T-helper 17 cell (primary cell): Measurements from ENCODE around the gene SEC61A2. TPM values are rescaled to one million over a fixed set of nuclear protein-coding genes. Genes with fewer than 3 reads are reported as not detected.
A peak's percentile ranks its signal among the peaks of the same experiment; 100 is the strongest.
"Not testable (repeated sequence)": the region's sequence is repeated elsewhere in the genome, so short reads cannot be mapped to it uniquely, and the experiment has no call there.

Experiments
- ATAC-seq: fragments of 150-1000 bp; cut with Tn5 transposase; 2 replicates; pipeline ENCODE4 v1.10.0; 2021; ENCODE audit warnings: mild to moderate bottlenecking, moderate library complexity
- DNase-seq, 3 donors: peaks; one replicate each; pipeline versions ENCODE4 v3.0.0 to v3.0.0-alpha.2; 2020 to 2021
- H3K9me3 ChIP-seq: one replicate; pipeline ENCODE4 v1.7.0; 2013; ENCODE audit warnings: low read length, mild to moderate bottlenecking; ENCODE audit not compliant: control insufficient read depth, poor library complexity, severe bottlenecking
- H3K27ac Mint-ChIP-seq: one replicate; pipeline ENCODE4 v1.8.0; 2022; ENCODE audit warnings: mild to moderate bottlenecking, moderate library complexity, mixed read lengths
- H3K27me3 Mint-ChIP-seq: one replicate; pipeline ENCODE4 v1.8.0; 2022; ENCODE audit warnings: mixed read lengths
- H3K36me3 Mint-ChIP-seq: one replicate; pipeline ENCODE4 v1.8.0; 2022; ENCODE audit warnings: low read depth, mixed read lengths
- H3K4me1 Mint-ChIP-seq: one replicate; pipeline ENCODE4 v1.8.0; 2022; ENCODE audit warnings: mild to moderate bottlenecking, mixed read lengths
- H3K4me3 Mint-ChIP-seq: one replicate; pipeline ENCODE4 v1.8.0; 2022; ENCODE audit warnings: mild to moderate bottlenecking, moderate library complexity, mixed read lengths
- total RNA-seq, 4 donors: library from RNA in 2 of 4; stranded (reverse) in 2 of 4; gene quantifications; one replicate each; pipeline ENCODE4 v1.2.3 and lab custom pipeline; 2022 to 2026

SEC61A2 gene
- total RNA-seq, 2 donors from 2014 or later: 17.2 to 18.9 TPM

- Mint-ChIP-seq H3K36me3 (peaks cover 9% of the 10 kb centered on the region), H3K27ac (peak overlapping the region; percentile 11), H3K27me3 (no peaks in the 10 kb centered on the region)
These were observed 36.7 kb downstream of the SEC61A2 start for GRCh38 chr10:12165999-12166775.

GRCh38 chr10:12171512-12171911 is 42.0 kb downstream of the SEC61A2 start:
- ATAC-seq, H3K27me3 Mint-ChIP-seq, H3K9me3 ChIP-seq, DNase-seq, H3K4me3 Mint-ChIP-seq, H3K4me1 Mint-ChIP-seq, H3K36me3 Mint-ChIP-seq, H3K27ac Mint-ChIP-seq: not testable (repeated sequence)

More at GRCh38 chr10:12165999-12166775, 36.7 kb downstream of the SEC61A2 start:
- H3K9me3 ChIP-seq: no peaks in the 10 kb centered on the region
- Mint-ChIP-seq H3K4me1 (no peaks in the 10 kb centered on the region), H3K4me3 (peak overlapping the region; percentile 25)
- ATAC-seq (no peak), DNase-seq (no peak)

GRCh38 chr10:12177642-12178041 is 48.2 kb downstream of the SEC61A2 start:
- no peaks in the 10 kb centered on the region for H3K36me3 Mint-ChIP-seq

GRCh38 chr10:12179606-12180170 is 50.2 kb downstream of the SEC61A2 start:
- H3K27ac Mint-ChIP-seq: peak overlapping the region; percentile 80
- H3K36me3 Mint-ChIP-seq: no peaks in the 10 kb centered on the region
- ATAC-seq (no peak), DNase-seq (no peak)
- peaks cover 14% of the 10 kb centered on the region for H3K4me1 Mint-ChIP-seq
- no peak overlapping the region for H3K4me3 Mint-ChIP-seq
- H3K9me3 ChIP-seq: no peaks in the 10 kb centered on the region
- H3K27me3 Mint-ChIP-seq: no peaks in the 10 kb centered on the region

More at GRCh38 chr10:12177642-12178041, 48.2 kb downstream of the SEC61A2 start:
- Mint-ChIP-seq H3K4me3 (no peak overlapping the region), H3K27me3 (no peaks in the 10 kb centered on the region), H3K4me1 (peaks cover 15% of the 10 kb centered on the region), H3K27ac (no peak overlapping the region)
- ATAC-seq (no peak), DNase-seq (no peak)
- H3K9me3 ChIP-seq: no peaks in the 10 kb centered on the region

- Mint-ChIP-seq H3K4me1 (peaks cover 14% of the 10 kb centered on the region), H3K27me3 (no peaks in the 10 kb centered on the region), H3K27ac (peak overlapping the region; percentile 80), H3K4me3 (no peak overlapping the region), H3K36me3 (no peaks in the 10 kb centered on the region)
- no peak for DNase-seq
- H3K9me3 ChIP-seq: no peaks in the 10 kb centered on the region
- ATAC-seq: no peak
These were observed 50.9 kb downstream of the SEC61A2 start for GRCh38 chr10:12180221-12180974.

- H3K27ac Mint-ChIP-seq: peak overlapping the region; percentile 80
- DNase-seq (peak; percentile 16 to 54 (median 34)), ATAC-seq (peak; percentile 99)
- H3K4me1 Mint-ChIP-seq: peaks cover 18% of the 10 kb centered on the region
- peak overlapping the region; percentile 73 for H3K4me3 Mint-ChIP-seq
- H3K27me3 Mint-ChIP-seq: no peaks in the 10 kb centered on the region
- H3K36me3 Mint-ChIP-seq: no peaks in the 10 kb centered on the region
- no peaks in the 10 kb centered on the region for H3K9me3 ChIP-seq
These were observed 51.7 kb downstream of the SEC61A2 start for GRCh38 chr10:12181065-12181775.

- Mint-ChIP-seq H3K4me3 (no peak overlapping the region), H3K27ac (no peak overlapping the region), H3K4me1 (peaks cover 34% of the 10 kb centered on the region), H3K27me3 (no peaks in the 10 kb centered on the region), H3K36me3 (peaks cover 8% of the 10 kb centered on the region)
- ATAC-seq (no peak), DNase-seq (no peak)
- H3K9me3 ChIP-seq: no peaks in the 10 kb centered on the region
These were observed 54.7 kb downstream of the SEC61A2 start for GRCh38 chr10:12184165-12184564.

GRCh38 chr10:12186323-12186722 is 56.8 kb downstream of the SEC61A2 start:
- peaks cover 9% of the 10 kb centered on the region for H3K36me3 Mint-ChIP-seq
- ATAC-seq (no peak), DNase-seq (no peak)
- peak overlapping the region; percentile 51 for H3K27ac Mint-ChIP-seq
- peak overlapping the region; percentile 9 for H3K4me3 Mint-ChIP-seq
- peaks cover 28% of the 10 kb centered on the region for H3K4me1 Mint-ChIP-seq
- H3K9me3 ChIP-seq: no peaks in the 10 kb centered on the region
- no peaks in the 10 kb centered on the region for H3K27me3 Mint-ChIP-seq

GRCh38 chr10:12187321-12187905 is 57.9 kb downstream of the SEC61A2 start:
- Mint-ChIP-seq H3K36me3 (peaks cover 12% of the 10 kb centered on the region), H3K27me3 (no peaks in the 10 kb centered on the region), H3K27ac (peak overlapping the region; percentile 83), H3K4me1 (peaks cover 32% of the 10 kb centered on the region), H3K4me3 (no peak overlapping the region)
- no peak for ATAC-seq
- no peak for DNase-seq
- no peaks in the 10 kb centered on the region for H3K9me3 ChIP-seq

GRCh38 chr10:12188656-12189055 is 59.2 kb downstream of the SEC61A2 start:
- ATAC-seq (no peak), DNase-seq (no peak)
- Mint-ChIP-seq H3K27ac (no peak overlapping the region), H3K4me1 (peaks cover 36% of the 10 kb centered on the region), H3K4me3 (no peak overlapping the region), H3K36me3 (peaks cover 15% of the 10 kb centered on the region), H3K27me3 (no peaks in the 10 kb centered on the region)
- no peaks in the 10 kb centered on the region for H3K9me3 ChIP-seq

GRCh38 chr10:12189426-12189825 is 59.9 kb downstream of the SEC61A2 start:
- Mint-ChIP-seq H3K27ac (no peak overlapping the region), H3K36me3 (peaks cover 15% of the 10 kb centered on the region), H3K4me3 (no peak overlapping the region), H3K27me3 (no peaks in the 10 kb centered on the region), H3K4me1 (peaks cover 41% of the 10 kb centered on the region)
- no peaks in the 10 kb centered on the region for H3K9me3 ChIP-seq
- ATAC-seq (no peak), DNase-seq (no peak)

- H3K9me3 ChIP-seq: no peaks in the 10 kb centered on the region
- peak overlapping the region; percentile 84 for H3K27ac Mint-ChIP-seq
- H3K4me3 Mint-ChIP-seq: no peak overlapping the region
- H3K4me1 Mint-ChIP-seq: peaks cover 49% of the 10 kb centered on the region
- DNase-seq (no peak), ATAC-seq (no peak)
- peaks cover 23% of the 10 kb centered on the region for H3K36me3 Mint-ChIP-seq
- H3K27me3 Mint-ChIP-seq: no peaks in the 10 kb centered on the region
These were observed 62.2 kb downstream of the SEC61A2 start for GRCh38 chr10:12191715-12192114.
